ENCODE data around the gene SF3B3. TPM values are rescaled to one million over a fixed set of nuclear protein-coding genes. Genes with fewer than 3 reads are reported as not detected.

Gene SF3B3
- total RNA-seq, 1 experiment from 2014 or later, result 133 TPM

DNA sequence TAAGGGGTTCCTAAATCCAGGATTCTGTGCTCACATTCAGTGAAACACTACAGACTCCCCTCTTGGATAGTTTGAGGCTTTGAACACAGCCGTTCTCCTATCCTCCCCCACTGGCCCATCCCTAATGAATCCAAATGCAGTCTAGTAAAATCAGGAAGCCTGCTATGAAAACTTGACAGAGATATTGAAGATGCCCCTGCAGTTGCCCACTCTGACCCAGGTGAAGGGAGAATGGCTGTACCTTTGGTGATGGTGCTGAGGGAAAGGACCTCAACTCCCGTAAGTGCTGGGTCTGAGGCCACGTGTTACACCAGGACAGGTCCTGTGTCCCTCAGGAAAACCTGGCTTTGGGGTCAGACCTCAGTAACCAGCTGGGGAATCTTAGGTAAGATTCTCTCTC, 54.4 kb downstream of the SF3B3 start:
- CTCF ChIA-PET, result no interaction called here
- no peaks in the 10 kb centered on the region for H3K79me2 ChIP-seq (ENCODE audit: low read length)
- ATAC-seq (no peak), DNase-seq (no peak)
- no peaks in the 10 kb centered on the region for H4K20me1 ChIP-seq (ENCODE audit: low read length)
- H3K4me3 ChIP-seq (ENCODE audit: low read length), result no peak overlapping the region
- no peak overlapping the region for H3K4me2 ChIP-seq (ENCODE audit: low read length)
- no peak overlapping the region for H3K27ac ChIP-seq (ENCODE audit: low read length)
- H2AFZ ChIP-seq (ENCODE audit: low read length), result no peak overlapping the region
- no peaks in the 10 kb centered on the region for H3F3A ChIP-seq (ENCODE audit: low read length, unreplicated experiment)
- no peaks in the 10 kb centered on the region for H3K9me3 ChIP-seq (ENCODE audit: low read length)
- H3K27me3 ChIP-seq (ENCODE audit: low read length), result no peaks in the 10 kb centered on the region
- H3K36me3 ChIP-seq (ENCODE audit: low read depth, low read length), result peaks cover 4% of the 10 kb centered on the region; the same call in 1 of the 2 replicates
- intact Hi-C loops (cut with micrococcal nuclease), result loop anchor here (5.0 kb wide), 1 partner anchor 74 kb away; no protein-coding TSS in a partner anchor
- no peaks in the 10 kb centered on the region for H3K9me2 ChIP-seq (replicated peaks; ENCODE audit: low read length)
- POLR2A ChIA-PET (ENCODE audit: unreplicated experiment), result no interaction called here
- BruUV-seq (replicated peaks), result no TSS peak
- no peak for TF ChIP-seq EZH2phosphoT487 (IDR thresholded peaks at IDR 0.05; ENCODE audit: borderline replicate concordance, low read length)
- TF ChIP-seq, protein P1, sequence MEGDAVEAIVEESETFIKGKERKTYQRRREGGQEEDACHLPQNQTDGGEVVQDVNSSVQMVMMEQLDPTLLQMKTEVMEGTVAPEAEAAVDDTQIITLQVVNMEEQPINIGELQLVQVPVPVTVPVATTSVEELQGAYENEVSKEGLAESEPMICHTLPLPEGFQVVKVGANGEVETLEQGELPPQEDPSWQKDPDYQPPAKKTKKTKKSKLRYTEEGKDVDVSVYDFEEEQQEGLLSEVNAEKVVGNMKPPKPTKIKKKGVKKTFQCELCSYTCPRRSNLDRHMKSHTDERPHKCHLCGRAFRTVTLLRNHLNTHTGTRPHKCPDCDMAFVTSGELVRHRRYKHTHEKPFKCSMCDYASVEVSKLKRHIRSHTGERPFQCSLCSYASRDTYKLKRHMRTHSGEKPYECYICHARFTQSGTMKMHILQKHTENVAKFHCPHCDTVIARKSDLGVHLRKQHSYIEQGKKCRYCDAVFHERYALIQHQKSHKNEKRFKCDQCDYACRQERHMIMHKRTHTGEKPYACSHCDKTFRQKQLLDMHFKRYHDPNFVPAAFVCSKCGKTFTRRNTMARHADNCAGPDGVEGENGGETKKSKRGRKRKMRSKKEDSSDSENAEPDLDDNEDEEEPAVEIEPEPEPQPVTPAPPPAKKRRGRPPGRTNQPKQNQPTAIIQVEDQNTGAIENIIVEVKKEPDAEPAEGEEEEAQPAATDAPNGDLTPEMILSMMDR (conservative IDR thresholded peaks at IDR 0.05; ENCODE audit: low read depth, low read length), result no peak
- no peak for TF ChIP-seq EZH2 (IDR thresholded peaks at IDR 0.05; ENCODE audit: low read length, unreplicated experiment)
- H3K4me1 ChIP-seq (ENCODE audit: insufficient read depth, low read length), result peaks cover 6% of the 10 kb centered on the region; the same call in 1 of the 2 replicates
- no peak overlapping the region for H3K9ac ChIP-seq (ENCODE audit: low read length)

GRCh38 chr16:70579248-70579647, 55.6 kb downstream of the SF3B3 start:
- TF ChIP-seq, protein P1 (conservative IDR thresholded peaks at IDR 0.05; ENCODE audit: low read depth, low read length), result no peak
- TF ChIP-seq EZH2phosphoT487 (IDR thresholded peaks at IDR 0.05; ENCODE audit: borderline replicate concordance, low read length) (no peak), EZH2 (IDR thresholded peaks at IDR 0.05; ENCODE audit: low read length, unreplicated experiment) (no peak)
- no peak overlapping the region for H3K4me3 ChIP-seq (ENCODE audit: low read length)
- no peak overlapping the region for H3K27ac ChIP-seq (ENCODE audit: low read length)
- H3K4me1 ChIP-seq (ENCODE audit: insufficient read depth, low read length), result peaks cover 6% of the 10 kb centered on the region; the same call in 1 of the 2 replicates
- H2AFZ ChIP-seq (ENCODE audit: low read length), result no peak overlapping the region
- H3K36me3 ChIP-seq (ENCODE audit: low read depth, low read length), result peaks cover 4% of the 10 kb centered on the region; the same call in 1 of the 2 replicates
- intact Hi-C loops (cut with micrococcal nuclease), result loop anchor here (5.0 kb wide), 1 partner anchor 73 kb away; no protein-coding TSS in a partner anchor
- no TSS peak for BruUV-seq (replicated peaks)
- H3F3A ChIP-seq (ENCODE audit: low read length, unreplicated experiment), result no peaks in the 10 kb centered on the region
- H3K9ac ChIP-seq (ENCODE audit: low read length), result no peak overlapping the region
- no peaks in the 10 kb centered on the region for H3K27me3 ChIP-seq (ENCODE audit: low read length)
- DNase-seq (no peak), ATAC-seq (no peak)
- no peaks in the 10 kb centered on the region for H3K9me3 ChIP-seq (ENCODE audit: low read length)
- no peak overlapping the region for H3K4me2 ChIP-seq (ENCODE audit: low read length)
- no peaks in the 10 kb centered on the region for H3K79me2 ChIP-seq (ENCODE audit: low read length)
- ChIA-PET POLR2A (ENCODE audit: unreplicated experiment) (no interaction called here), CTCF (interaction anchor here (0.6 kb wide), 1 partner anchor 73 kb away, joined by 4 read pairs; no protein-coding TSS in a partner anchor)
- no peaks in the 10 kb centered on the region for H4K20me1 ChIP-seq (ENCODE audit: low read length)
- H3K9me2 ChIP-seq (replicated peaks; ENCODE audit: low read length), result no peaks in the 10 kb centered on the region

Measured in PC-3 (cell line).